ENCODE measurements around the gene CATSPER1. TPM values are rescaled to one million over a fixed set of nuclear protein-coding genes. Genes with fewer than 3 reads are reported as not detected.

CATSPER1 gene
- total RNA-seq, 1 donor from 2014 or later = not detected

DNA sequence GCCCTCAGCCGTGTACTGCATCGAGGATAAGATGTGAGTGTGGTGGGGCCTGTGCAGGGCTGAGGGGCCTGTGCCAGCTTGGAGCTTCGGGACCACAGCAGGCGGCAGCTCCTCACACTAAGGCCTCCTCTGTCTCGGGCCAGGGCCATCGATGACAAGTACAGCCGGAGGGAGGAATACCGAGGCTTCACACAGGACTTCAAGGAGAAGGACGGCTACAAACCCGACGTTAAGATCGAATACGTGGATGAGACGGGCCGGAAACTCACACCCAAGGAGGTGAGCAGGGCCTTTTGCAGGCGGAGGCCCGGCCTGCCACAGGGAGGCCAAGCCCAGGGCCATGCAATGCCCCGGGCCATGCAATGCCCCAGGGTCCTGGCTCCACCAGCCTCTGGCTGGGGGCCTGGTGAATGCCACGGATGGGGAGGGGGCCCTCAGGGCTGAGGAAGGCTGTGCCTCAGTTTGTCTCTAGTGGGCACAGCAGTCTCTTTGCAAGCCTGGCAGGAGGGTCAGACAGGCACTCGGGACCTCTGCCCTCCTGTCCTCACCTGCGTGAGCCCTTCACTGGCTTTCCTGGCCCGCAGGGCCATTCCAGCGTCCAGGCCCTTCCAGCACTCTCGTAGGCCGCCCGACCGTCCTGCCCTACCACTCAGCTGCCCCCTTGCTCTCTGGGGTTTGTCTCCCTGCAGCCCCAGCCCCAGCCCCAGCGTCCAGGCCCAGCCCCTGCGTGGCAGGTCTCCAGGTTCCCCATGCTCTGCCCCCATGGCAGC, 48.5 kb downstream of the CATSPER1 start:
- H3K36me3 Mint-ChIP-seq (ENCODE audit: low read depth) = peaks cover 6% of the 10 kb centered on the region
- H3K9me3 Mint-ChIP-seq = no peaks in the 10 kb centered on the region
- DNase-seq (ENCODE audit: low read depth, low spot score) = no peak
- TF ChIP-seq CTCF (conservative IDR thresholded peaks at IDR 0.05) = no peak
- H3K4me1 Mint-ChIP-seq = no peaks in the 10 kb centered on the region
- no peak overlapping the region for H3K27ac Mint-ChIP-seq (ENCODE audit: unreplicated experiment)
- H3K27me3 Mint-ChIP-seq (ENCODE audit: low read depth) = no peaks in the 10 kb centered on the region
- H3K4me3 Mint-ChIP-seq = no peak overlapping the region

GRCh38 chr11:65976216-65977176, 49.8 kb downstream of the CATSPER1 start:
- Mint-ChIP-seq H3K27me3 (ENCODE audit: low read depth) (no peaks in the 10 kb centered on the region), H3K9me3 (no peaks in the 10 kb centered on the region), H3K4me3 (no peak overlapping the region), H3K27ac (ENCODE audit: unreplicated experiment) (no peak overlapping the region), H3K4me1 (no peaks in the 10 kb centered on the region), H3K36me3 (ENCODE audit: low read depth) (peaks cover 9% of the 10 kb centered on the region)
- DNase-seq (ENCODE audit: low read depth, low spot score) = no peak
- TF ChIP-seq CTCF (conservative IDR thresholded peaks at IDR 0.05) = no peak

DNA sequence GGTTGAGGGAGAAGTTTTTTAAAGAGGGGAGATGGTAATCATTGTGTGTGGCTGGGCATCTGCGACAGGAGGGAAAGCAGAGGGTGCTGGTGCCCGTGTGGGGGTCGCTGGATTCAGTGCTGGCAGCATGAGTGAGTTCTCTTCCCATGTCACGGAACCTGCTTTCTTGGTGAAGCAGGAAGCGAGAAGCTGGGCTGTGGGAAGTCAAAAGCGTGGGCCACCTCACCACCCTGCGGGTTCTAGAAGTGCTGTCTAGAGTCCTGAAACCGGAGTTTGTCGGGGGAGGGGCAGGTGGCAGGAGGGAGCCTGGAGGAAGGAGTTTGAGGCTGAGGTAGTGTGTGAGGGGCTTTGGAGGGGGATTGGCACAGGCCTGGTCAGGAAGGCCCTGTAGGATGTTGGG, 50.5 kb downstream of the CATSPER1 start:
- DNase-seq (ENCODE audit: low read depth, low spot score) = no peak
- no peaks in the 10 kb centered on the region for H3K9me3 Mint-ChIP-seq
- TF ChIP-seq CTCF (conservative IDR thresholded peaks at IDR 0.05) = no peak
- no peaks in the 10 kb centered on the region for H3K27me3 Mint-ChIP-seq (ENCODE audit: low read depth)
- no peak overlapping the region for H3K27ac Mint-ChIP-seq (ENCODE audit: unreplicated experiment)
- peaks cover 9% of the 10 kb centered on the region for H3K36me3 Mint-ChIP-seq (ENCODE audit: low read depth)
- no peak overlapping the region for H3K4me3 Mint-ChIP-seq
- H3K4me1 Mint-ChIP-seq = no peaks in the 10 kb centered on the region

- no peaks in the 10 kb centered on the region for H3K27me3 Mint-ChIP-seq (ENCODE audit: low read depth)
- no peaks in the 10 kb centered on the region for H3K9me3 Mint-ChIP-seq
- no peak overlapping the region for H3K4me3 Mint-ChIP-seq
- no peak for TF ChIP-seq CTCF (conservative IDR thresholded peaks at IDR 0.05)
- no peak for DNase-seq (ENCODE audit: low read depth, low spot score)
- H3K4me1 Mint-ChIP-seq = peaks cover 6% of the 10 kb centered on the region
- no peak overlapping the region for H3K27ac Mint-ChIP-seq (ENCODE audit: unreplicated experiment)
- peaks cover 17% of the 10 kb centered on the region for H3K36me3 Mint-ChIP-seq (ENCODE audit: low read depth)
These were observed 52.7 kb downstream of the CATSPER1 start for GRCh38 chr11:65973439-65974110.

GRCh38 chr11:65972116-65972515, 54.2 kb downstream of the CATSPER1 start:
- no peaks in the 10 kb centered on the region for H3K27me3 Mint-ChIP-seq (ENCODE audit: low read depth)
- H3K4me3 Mint-ChIP-seq = peak overlapping the region; percentile 9
- H3K9me3 Mint-ChIP-seq = no peaks in the 10 kb centered on the region
- DNase-seq (ENCODE audit: low read depth, low spot score) = no peak
- peaks cover 6% of the 10 kb centered on the region for H3K4me1 Mint-ChIP-seq
- H3K27ac Mint-ChIP-seq (ENCODE audit: unreplicated experiment) = no peak overlapping the region
- no peak for TF ChIP-seq CTCF (conservative IDR thresholded peaks at IDR 0.05)
- peaks cover 20% of the 10 kb centered on the region for H3K36me3 Mint-ChIP-seq (ENCODE audit: low read depth)
